Fibroblast of mammary gland (primary cell): ENCODE data around the gene PTAR1.

Experiments
- DNase-seq: peaks from one replicate; pipeline ENCODE4 v3.0.0-alpha.2; 2010; ENCODE audit warnings: low read depth
- H3K4me3 ChIP-seq: 2 replicates; pipeline ENCODE4 v1.5.1; 2011; ENCODE audit warnings: low read depth, mild to moderate bottlenecking, low read length, moderate library complexity; ENCODE audit not compliant: control insufficient read depth
- CTCF ChIP-seq: conservative IDR thresholded peaks from 2 replicates; pipeline ENCODE4 v1.5.1; 2011; ENCODE audit warnings: low read depth, low read length, inconsistent platforms; ENCODE audit not compliant: control insufficient read depth, insufficient read depth

PTAR1 gene

GRCh38 chr9:69798744-69799143, 38.9 kb upstream of the PTAR1 start:
- no peak for TF ChIP-seq CTCF
- peak; percentile 30 for DNase-seq
- no peak overlapping the region for H3K4me3 ChIP-seq

- no peak for DNase-seq
- no peak for TF ChIP-seq CTCF
- no peak overlapping the region for H3K4me3 ChIP-seq
These were observed 37.9 kb upstream of the PTAR1 start for GRCh38 chr9:69797675-69798074.

- DNase-seq = no peak
- no peak for TF ChIP-seq CTCF
- H3K4me3 ChIP-seq = no peak overlapping the region
These were observed 34.5 kb upstream of the PTAR1 start for GRCh38 chr9:69794356-69794755.

GRCh38 chr9:69785757-69786156, 25.9 kb upstream of the PTAR1 start:
- DNase-seq = peak; percentile 77
- TF ChIP-seq CTCF = peak; percentile 65
- H3K4me3 ChIP-seq = no peak overlapping the region

- no peak overlapping the region for H3K4me3 ChIP-seq
- no peak for DNase-seq
- no peak for TF ChIP-seq CTCF
These were observed 13.4 kb upstream of the PTAR1 start for GRCh38 chr9:69773258-69773657.

GRCh38 chr9:69771775-69772418, 12.1 kb upstream of the PTAR1 start:
- no peak overlapping the region for H3K4me3 ChIP-seq
- no peak for TF ChIP-seq CTCF
- peak; percentile 95 for DNase-seq

- DNase-seq = peak; percentile 39
- H3K4me3 ChIP-seq = no peak overlapping the region
- TF ChIP-seq CTCF = no peak
These were observed 8.9 kb upstream of the PTAR1 start for GRCh38 chr9:69768716-69769115.
